Uterus (tissue), 2 donors: ENCODE measurements around the gene DMRTB1.

Experiments used
- CTCF ChIP-seq, 4 experiments: fragments of 200-600 bp in 2 of 4; fragments of 450-650 bp in 2 of 4; sonication (generic) in 2 of 4; IDR thresholded peaks; one replicate each; pipeline ENCODE4 v1.5.1; 2016 to 2019; ENCODE audit warnings: antibody characterized with exemption in 4 of 4, mild to moderate bottlenecking in 2 of 4, moderate library complexity in 1 of 4
- POLR2A ChIP-seq, 2 donors: fragments of 450-650 bp; IDR thresholded peaks; one replicate each; pipeline ENCODE4 v1.6.1; 2016; ENCODE audit warnings: antibody characterized with exemption in 2 of 2, mild to moderate bottlenecking in 1 of 2, moderate library complexity in 1 of 2

- TF ChIP-seq CTCF (IDR thresholded peaks at IDR 0.05) = no peak
- no peak for TF ChIP-seq POLR2A (IDR thresholded peaks at IDR 0.05)
Measured at GRCh38 chr1:53431244-53431643, 28.0 kb upstream of the DMRTB1 start.
